ENCODE measurements around the gene CDADC1.
"Not testable (repeated sequence)": the region's sequence is repeated elsewhere in the genome, so short reads cannot be mapped to it uniquely, and the experiment has no call there.

Gene CDADC1

GRCh38 chr13:49315756-49316482 lies 68.2 kb downstream of the CDADC1 start:
- no peak for DNase-seq (ENCODE audit: low read depth)

- DNase-seq (ENCODE audit: low read depth), result no peak
Measured at GRCh38 chr13:49319551-49319950, 71.8 kb downstream of the CDADC1 start.

GRCh38 chr13:49319951-49320350 lies 72.2 kb downstream of the CDADC1 start:
- DNase-seq (ENCODE audit: low read depth), result no peak

- no peak for DNase-seq (ENCODE audit: low read depth)
Measured at GRCh38 chr13:49320975-49321374, 73.2 kb downstream of the CDADC1 start.

GRCh38 chr13:49322702-49323101 lies 75.0 kb downstream of the CDADC1 start:
- DNase-seq (ENCODE audit: low read depth), result no peak

- no peak for DNase-seq (ENCODE audit: low read depth)
Measured at GRCh38 chr13:49323344-49323743, 75.6 kb downstream of the CDADC1 start.

GRCh38 chr13:49326222-49326917 lies 78.6 kb downstream of the CDADC1 start:
- DNase-seq (ENCODE audit: low read depth), result no peak

- DNase-seq (ENCODE audit: low read depth), result not testable (repeated sequence)
Measured at GRCh38 chr13:49327145-49327544, 79.4 kb downstream of the CDADC1 start.

GRCh38 chr13:49329831-49330545 lies 82.3 kb downstream of the CDADC1 start:
- DNase-seq (ENCODE audit: low read depth), result no peak

- no peak for DNase-seq (ENCODE audit: low read depth)
Measured at GRCh38 chr13:49330546-49330864, 82.8 kb downstream of the CDADC1 start.

GRCh38 chr13:49336655-49337054 lies 88.9 kb downstream of the CDADC1 start:
- DNase-seq (ENCODE audit: low read depth), result no peak

- no peak for DNase-seq (ENCODE audit: low read depth)
Measured at GRCh38 chr13:49340161-49340560, 92.4 kb downstream of the CDADC1 start.

- DNase-seq (ENCODE audit: low read depth), result no peak
Measured at GRCh38 chr13:49341517-49341916, 93.8 kb downstream of the CDADC1 start.

- DNase-seq (ENCODE audit: low read depth), result no peak
Measured at GRCh38 chr13:49341941-49342340, 94.2 kb downstream of the CDADC1 start.

GRCh38 chr13:49342454-49342853 lies 94.7 kb downstream of the CDADC1 start:
- DNase-seq (ENCODE audit: low read depth), result no peak

Data from activated T-helper 9 cell treated with anti-CD3 and anti-CD28 coated beads, Interleukin-2, amount 50 U/mL, for 16 hours (primary cell).